ENCODE measurements around the gene PET100.

DNA sequence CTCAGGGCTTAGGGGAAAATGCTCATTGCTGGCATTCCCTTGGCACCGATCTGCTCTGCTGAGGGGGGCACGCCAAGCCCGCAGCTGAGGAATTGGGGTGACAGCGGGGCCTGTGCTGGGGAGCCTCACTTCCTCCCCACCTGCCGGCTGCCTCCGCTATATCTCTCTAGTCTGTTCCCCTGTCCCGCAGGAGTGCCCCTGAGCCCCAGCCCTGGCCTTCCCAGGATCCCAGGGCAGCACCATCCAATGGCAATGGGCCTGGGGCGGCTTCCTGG is 16.8 kb downstream of the PET100 start:
- TF ChIP-seq CTCF (IDR thresholded peaks at IDR 0.05) (no peak), POLR2A (IDR thresholded peaks at IDR 0.05) (no peak)

Data from uterus (tissue), 2 donors.